Measurements from ENCODE around the gene IRF5. TPM values are rescaled to one million over a fixed set of nuclear protein-coding genes. Genes with fewer than 3 reads are reported as not detected.

The IRF5 gene
- total and polyA plus RNA-seq, 10 donors = 26.2 to 56.3 (median 42.2) TPM

- Histone ChIP-seq H3K27me3 (replicated peaks in 1 of 7) (no peaks in the 10 kb centered on the region), H3K9me3 (no peaks in the 10 kb centered on the region), H3K4me3 (no peak overlapping the region), H3K4me1 (peaks cover 0 to 58% (median 26%) of the 10 kb centered on the region in 6 donors), H3K36me3 (peaks cover 0 to 92% (median 39%) of the 10 kb centered on the region in 6 donors), H3K27ac (no peak overlapping the region)
- TF ChIP-seq POLR2AphosphoS5 (IDR thresholded peaks at IDR 0.05) (peak in 1 of 3 donors; percentile 56), POLR2A (IDR thresholded peaks at IDR 0.05) (no peak)
- WGBS, 5 donors = 88 to 94% (median 91%) methylated on average over 15 to 21 of the region's 21 CpGs
- intact Hi-C loops (cut with DNase I; ENCODE audit: low total_unique reads) = no loop called here
- no peak for DNase-seq
Observed at GRCh38 chr7:128945668-128946366, 8.1 kb downstream of the IRF5 start.

- Histone ChIP-seq H3K4me3 (no peak overlapping the region), H3K27ac (no peak overlapping the region), H3K27me3 (replicated peaks in 1 of 7) (no peaks in the 10 kb centered on the region), H3K36me3 (peaks cover 0 to 100% (median 48%) of the 10 kb centered on the region in 6 donors), H3K9me3 (no peaks in the 10 kb centered on the region), H3K4me1 (peaks cover 0 to 45% (median 14%) of the 10 kb centered on the region in 6 donors)
- TF ChIP-seq POLR2AphosphoS5 (IDR thresholded peaks at IDR 0.05) = peak in 1 of 3 donors; percentile 56
- TF ChIP-seq POLR2A (IDR thresholded peaks at IDR 0.05) = no peak
- TF ChIP-seq CTCF (IDR thresholded peaks at IDR 0.05 in 8 of 11, conservative IDR thresholded peaks at IDR 0.05 in 3 of 11) = peak in 4 of 11 experiments; percentile 11 to 30 (median 22)
- DNase-seq = peak; percentile 72
- intact Hi-C loops (cut with DNase I; ENCODE audit: low total_unique reads) = no loop called here
- 77 to 93% (median 87%) methylated on average over 17 to 22 of the region's 22 CpGs for WGBS, 5 donors
Observed at GRCh38 chr7:128946936-128947830, 9.5 kb downstream of the IRF5 start.

- 90 to 98% (median 93%) methylated on average over 8 to 9 of the region's 9 CpGs for WGBS, 5 donors
- no peak for DNase-seq
Observed at GRCh38 chr7:128947854-128948253, 10.1 kb downstream of the IRF5 start.

More at GRCh38 chr7:128947854-128948253, 10.1 kb downstream of the IRF5 start:
- Histone ChIP-seq H3K27ac (peak overlapping the region in 2 of 8 donors; percentile 46 to 48), H3K36me3 (peaks cover 0 to 100% (median 50%) of the 10 kb centered on the region in 6 donors), H3K4me1 (peaks cover 0 to 38% (median 14%) of the 10 kb centered on the region in 6 donors), H3K4me3 (no peak overlapping the region), H3K9me3 (no peaks in the 10 kb centered on the region), H3K27me3 (replicated peaks in 1 of 7) (no peaks in the 10 kb centered on the region)
- TF ChIP-seq POLR2AphosphoS5 (IDR thresholded peaks at IDR 0.05) (no peak), CTCF (IDR thresholded peaks at IDR 0.05 in 8 of 11, conservative IDR thresholded peaks at IDR 0.05 in 3 of 11) (no peak), POLR2A (IDR thresholded peaks at IDR 0.05) (no peak)
- intact Hi-C loops (cut with DNase I; ENCODE audit: low total_unique reads) = no loop called here

All from spleen (tissue), 11 donors.